ENCODE data around the gene METTL15. TPM values are rescaled to one million over a fixed set of nuclear protein-coding genes. Genes with fewer than 3 reads are reported as not detected.
"Not testable (repeated sequence)": the region's sequence is repeated elsewhere in the genome, so short reads cannot be mapped to it uniquely, and the experiment has no call there.

Gene METTL15
- total RNA-seq, 2 donors from 2014 or later, result 5.2 to 8.2 TPM

DNA sequence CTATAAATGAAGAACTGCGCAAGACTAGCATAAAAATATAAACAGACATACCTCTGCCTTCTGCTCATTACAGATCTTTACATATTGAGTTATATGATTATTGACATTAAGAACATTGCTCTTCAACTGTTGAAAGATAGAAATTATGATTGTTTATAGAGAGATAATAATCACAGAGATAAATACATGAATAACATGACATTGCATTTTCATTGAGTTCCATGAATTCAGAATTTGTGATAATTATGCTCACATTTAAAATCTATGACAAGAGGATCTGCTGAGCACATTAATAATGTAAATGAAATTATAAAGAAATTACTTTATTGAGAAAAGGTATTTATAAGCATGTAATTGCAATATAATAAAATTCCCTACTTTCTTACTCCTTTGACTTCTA lies 25.1 kb upstream of the METTL15 start:
- Histone ChIP-seq H3K4me1 (no peaks in the 10 kb centered on the region), H3K9me3 (no peaks in the 10 kb centered on the region), H3K36me3 (replicated peaks in 1 of 2; ENCODE audit: insufficient read depth in 1 of 2, low read depth in 2 of 2) (no peaks in the 10 kb centered on the region), H3K4me3 (no peak overlapping the region), H3K27ac (no peak overlapping the region), H3K27me3 (no peaks in the 10 kb centered on the region)
- DNase-seq (no peak), ATAC-seq (no peak)
- TF ChIP-seq, protein P1, sequence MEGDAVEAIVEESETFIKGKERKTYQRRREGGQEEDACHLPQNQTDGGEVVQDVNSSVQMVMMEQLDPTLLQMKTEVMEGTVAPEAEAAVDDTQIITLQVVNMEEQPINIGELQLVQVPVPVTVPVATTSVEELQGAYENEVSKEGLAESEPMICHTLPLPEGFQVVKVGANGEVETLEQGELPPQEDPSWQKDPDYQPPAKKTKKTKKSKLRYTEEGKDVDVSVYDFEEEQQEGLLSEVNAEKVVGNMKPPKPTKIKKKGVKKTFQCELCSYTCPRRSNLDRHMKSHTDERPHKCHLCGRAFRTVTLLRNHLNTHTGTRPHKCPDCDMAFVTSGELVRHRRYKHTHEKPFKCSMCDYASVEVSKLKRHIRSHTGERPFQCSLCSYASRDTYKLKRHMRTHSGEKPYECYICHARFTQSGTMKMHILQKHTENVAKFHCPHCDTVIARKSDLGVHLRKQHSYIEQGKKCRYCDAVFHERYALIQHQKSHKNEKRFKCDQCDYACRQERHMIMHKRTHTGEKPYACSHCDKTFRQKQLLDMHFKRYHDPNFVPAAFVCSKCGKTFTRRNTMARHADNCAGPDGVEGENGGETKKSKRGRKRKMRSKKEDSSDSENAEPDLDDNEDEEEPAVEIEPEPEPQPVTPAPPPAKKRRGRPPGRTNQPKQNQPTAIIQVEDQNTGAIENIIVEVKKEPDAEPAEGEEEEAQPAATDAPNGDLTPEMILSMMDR (IDR thresholded peaks at IDR 0.05), result no peak
- no peak for TF ChIP-seq POLR2A (IDR thresholded peaks at IDR 0.05)
- WGBS, 2 donors, result 93 to 98% methylated on average over 1 of the region's 1 CpG
- intact Hi-C loops (cut with DNase I), result no loop called here

DNA sequence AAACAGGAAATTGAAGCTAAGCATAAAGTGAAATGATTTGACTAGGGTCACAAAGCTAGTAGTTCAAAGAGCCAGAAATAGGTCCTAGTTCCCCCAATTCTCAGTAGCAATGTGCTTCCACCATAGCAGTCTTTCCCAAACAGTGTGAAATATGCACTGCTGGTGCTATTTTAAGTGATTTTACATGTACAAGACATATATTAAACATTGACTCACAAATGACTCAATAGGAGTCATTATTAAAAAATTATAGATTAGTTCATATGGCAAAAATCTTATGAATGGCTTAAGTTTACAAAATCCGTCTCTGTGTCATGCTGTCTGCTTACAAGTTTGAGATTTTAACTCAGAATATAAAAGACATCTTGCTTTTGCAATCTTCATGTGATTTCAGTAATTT lies 21.6 kb upstream of the METTL15 start:
- Histone ChIP-seq H3K9me3 (no peaks in the 10 kb centered on the region), H3K4me1 (no peaks in the 10 kb centered on the region), H3K36me3 (replicated peaks in 1 of 2; ENCODE audit: insufficient read depth in 1 of 2, low read depth in 2 of 2) (no peaks in the 10 kb centered on the region), H3K4me3 (no peak overlapping the region), H3K27me3 (no peaks in the 10 kb centered on the region), H3K27ac (no peak overlapping the region)
- DNase-seq, result no peak
- intact Hi-C loops (cut with DNase I), result no loop called here
- no peak for ATAC-seq
- TF ChIP-seq POLR2A (IDR thresholded peaks at IDR 0.05), result no peak
- TF ChIP-seq, protein P1 (IDR thresholded peaks at IDR 0.05), result no peak
- WGBS, 2 donors, result 85 to 87% methylated on average over 1 of the region's 1 CpG

DNA sequence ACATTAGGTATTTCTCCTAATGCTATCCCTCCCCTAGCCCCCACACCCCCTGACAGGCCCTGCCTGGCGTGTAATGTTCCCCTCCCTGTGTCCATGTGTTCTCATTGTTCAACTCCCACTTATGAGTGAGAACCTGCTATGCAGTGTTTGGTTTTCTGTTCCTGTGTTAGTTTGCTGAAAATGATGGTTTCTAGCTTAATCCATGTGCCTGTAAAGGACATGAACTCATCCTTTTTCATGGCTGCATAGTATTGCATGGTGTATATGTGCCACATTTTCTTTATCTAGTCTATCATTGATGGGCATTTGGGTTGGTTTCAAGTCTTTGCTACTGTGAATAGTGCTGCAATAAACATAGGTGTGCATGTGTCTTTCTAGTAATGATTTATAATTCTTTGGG lies 21.0 kb upstream of the METTL15 start:
- H3K9me3 ChIP-seq; intact Hi-C loops (cut with DNase I); H3K4me3 ChIP-seq; H3K27me3 ChIP-seq; ATAC-seq; H3K36me3 ChIP-seq (replicated peaks in 1 of 2; ENCODE audit: insufficient read depth in 1 of 2, low read depth in 2 of 2); DNase-seq; H3K4me1 ChIP-seq; H3K27ac ChIP-seq: not testable (repeated sequence)
- 93 to 100% methylated on average over 1 of the region's 1 CpG for WGBS, 2 donors

DNA sequence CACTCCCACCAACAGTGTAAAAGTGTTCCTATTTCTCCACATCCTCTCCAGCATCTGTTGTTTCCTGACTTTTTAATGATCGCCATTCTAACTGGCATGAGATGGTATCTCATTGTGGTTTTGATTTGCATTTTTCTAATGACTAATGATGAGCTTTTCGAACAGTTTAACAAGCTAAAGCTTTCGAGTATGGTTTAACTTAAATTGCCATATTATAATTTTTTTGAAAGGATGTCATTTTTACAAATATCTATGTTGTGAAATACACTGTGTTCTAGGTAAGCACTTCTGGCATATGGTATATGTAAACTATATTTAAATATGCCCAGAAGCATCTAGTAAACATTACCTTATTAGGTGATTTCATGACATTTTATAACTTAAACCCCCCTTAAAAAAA lies 20.5 kb upstream of the METTL15 start:
- H3K4me1 ChIP-seq; H3K27ac ChIP-seq; H3K36me3 ChIP-seq (replicated peaks in 1 of 2; ENCODE audit: insufficient read depth in 1 of 2, low read depth in 2 of 2); H3K27me3 ChIP-seq; DNase-seq; H3K4me3 ChIP-seq; intact Hi-C loops (cut with DNase I); ATAC-seq; H3K9me3 ChIP-seq: not testable (repeated sequence)
- 85 to 90% methylated on average over 3 of the region's 3 CpGs for WGBS, 2 donors

DNA sequence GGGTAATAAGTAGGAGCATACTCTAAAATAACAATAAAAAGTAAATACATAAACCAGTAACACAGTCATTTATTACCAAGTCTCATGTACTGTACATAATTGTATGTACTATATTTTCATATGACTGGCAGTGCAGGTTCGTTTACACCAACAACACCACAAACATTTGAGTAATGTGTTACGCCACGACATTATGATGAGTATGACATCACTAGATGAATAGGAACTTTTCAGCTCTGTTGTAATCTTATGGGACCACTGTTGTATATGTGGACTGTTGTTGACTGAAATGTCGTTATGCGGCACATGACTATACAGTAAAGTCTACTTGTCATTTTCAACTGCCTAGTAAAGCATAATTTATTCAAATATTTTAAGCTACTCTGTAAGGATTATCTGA lies 18.8 kb upstream of the METTL15 start:
- H3K9me3 ChIP-seq, result no peaks in the 10 kb centered on the region
- ATAC-seq (no peak), DNase-seq (no peak)
- no peak overlapping the region for H3K27ac ChIP-seq
- TF ChIP-seq POLR2A (IDR thresholded peaks at IDR 0.05), result no peak
- TF ChIP-seq, protein P1 (IDR thresholded peaks at IDR 0.05), result no peak
- no peaks in the 10 kb centered on the region for H3K36me3 ChIP-seq (replicated peaks in 1 of 2; ENCODE audit: insufficient read depth in 1 of 2, low read depth in 2 of 2)
- no peak overlapping the region for H3K4me3 ChIP-seq
- WGBS, 2 donors, result 82 to 83% methylated on average over 5 of the region's 5 CpGs
- no peaks in the 10 kb centered on the region for H3K27me3 ChIP-seq
- H3K4me1 ChIP-seq, result no peaks in the 10 kb centered on the region
- intact Hi-C loops (cut with DNase I), result no loop called here

DNA sequence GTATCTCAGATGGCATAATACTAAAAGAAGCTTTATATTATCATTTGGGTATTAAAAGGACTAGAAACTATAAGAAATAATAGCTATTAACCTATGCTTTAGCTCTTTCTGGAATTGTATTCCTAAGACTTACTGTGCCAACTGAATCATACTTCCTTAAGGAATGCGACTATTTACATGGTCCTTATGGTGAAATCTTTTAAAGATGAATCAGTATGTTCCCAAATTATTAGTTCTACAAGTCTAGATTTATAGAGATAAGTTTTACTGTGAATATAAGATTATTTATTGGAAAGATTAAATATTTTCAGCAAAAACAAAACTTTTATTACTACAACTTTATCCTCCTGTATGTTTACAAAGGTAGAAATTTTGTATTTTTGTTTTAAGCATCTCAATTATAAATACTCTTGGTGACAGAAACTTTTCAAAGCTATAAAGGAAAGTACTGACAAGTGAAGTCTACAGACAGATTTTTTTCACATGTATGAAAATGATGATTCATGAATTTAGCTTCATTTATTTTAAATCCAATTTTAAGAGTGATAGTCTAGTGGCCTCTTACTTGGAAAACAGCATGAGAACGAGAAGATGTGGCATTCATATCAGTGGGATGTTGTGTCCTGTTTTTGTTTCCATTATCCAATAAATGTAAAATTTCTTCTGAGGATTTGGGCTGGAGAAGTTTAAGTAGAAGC lies 18.0 kb upstream of the METTL15 start:
- TF ChIP-seq POLR2A (IDR thresholded peaks at IDR 0.05), result no peak
- TF ChIP-seq, protein P1 (IDR thresholded peaks at IDR 0.05), result no peak
- no peak overlapping the region for H3K27ac ChIP-seq
- WGBS, 2 donors, result 79 to 92% methylated on average over 2 of the region's 2 CpGs
- H3K36me3 ChIP-seq (replicated peaks in 1 of 2; ENCODE audit: insufficient read depth in 1 of 2, low read depth in 2 of 2), result no peaks in the 10 kb centered on the region
- ATAC-seq (no peak), DNase-seq (no peak)
- H3K4me1 ChIP-seq, result no peaks in the 10 kb centered on the region
- intact Hi-C loops (cut with DNase I), result no loop called here
- no peaks in the 10 kb centered on the region for H3K9me3 ChIP-seq
- H3K27me3 ChIP-seq, result no peaks in the 10 kb centered on the region
- H3K4me3 ChIP-seq, result no peak overlapping the region
